ENCODE data around the gene DYNLL2. TPM values are rescaled to one million over a fixed set of nuclear protein-coding genes. Genes with fewer than 3 reads are reported as not detected.
"Not testable (repeated sequence)": the region's sequence is repeated elsewhere in the genome, so short reads cannot be mapped to it uniquely, and the experiment has no call there.

The DYNLL2 gene
- total RNA-seq, 1 donor from 2014 or later = 31.0 TPM

DNA sequence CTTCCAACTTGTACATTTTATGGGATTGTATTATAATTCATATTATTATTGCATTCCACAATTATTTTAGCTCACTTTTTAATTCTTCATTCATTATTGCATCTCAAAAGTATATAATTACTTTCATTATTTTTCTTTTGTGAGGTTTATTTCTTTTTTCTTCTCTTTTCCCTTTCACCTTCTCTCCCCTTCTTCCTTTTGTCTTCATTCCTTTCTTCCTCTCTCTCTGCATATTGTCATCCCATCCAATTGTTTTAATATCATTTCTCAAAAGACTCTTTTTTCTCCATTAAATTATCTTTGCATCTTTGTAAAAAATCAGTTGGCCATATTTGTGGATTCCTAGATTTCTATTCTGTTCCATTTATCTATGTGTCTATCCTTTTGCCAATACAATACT lies 17.3 kb downstream of the DYNLL2 start:
- intact Hi-C loops (cut with micrococcal nuclease) = no loop called here

DNA sequence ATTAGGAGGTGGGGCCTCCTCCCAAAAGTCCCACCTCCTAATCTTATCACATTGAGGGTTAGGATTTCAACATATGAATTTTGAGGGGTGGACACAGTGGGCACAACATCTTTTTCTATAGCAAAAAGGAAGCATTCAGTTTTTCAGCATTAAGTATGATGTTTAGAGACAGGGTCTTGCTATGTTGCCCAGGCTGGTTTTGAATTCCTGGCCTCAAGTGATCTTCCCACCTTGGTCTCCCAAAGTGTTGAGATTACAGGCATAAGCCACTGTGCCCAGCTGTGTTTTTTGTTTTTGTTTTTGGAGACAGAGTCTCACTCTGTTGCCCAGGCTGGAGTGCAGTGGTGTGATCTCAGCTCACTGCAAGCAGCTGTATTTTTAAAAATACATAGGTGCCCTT lies 18.7 kb downstream of the DYNLL2 start:
- intact Hi-C loops (cut with micrococcal nuclease) = not testable (repeated sequence)

DNA sequence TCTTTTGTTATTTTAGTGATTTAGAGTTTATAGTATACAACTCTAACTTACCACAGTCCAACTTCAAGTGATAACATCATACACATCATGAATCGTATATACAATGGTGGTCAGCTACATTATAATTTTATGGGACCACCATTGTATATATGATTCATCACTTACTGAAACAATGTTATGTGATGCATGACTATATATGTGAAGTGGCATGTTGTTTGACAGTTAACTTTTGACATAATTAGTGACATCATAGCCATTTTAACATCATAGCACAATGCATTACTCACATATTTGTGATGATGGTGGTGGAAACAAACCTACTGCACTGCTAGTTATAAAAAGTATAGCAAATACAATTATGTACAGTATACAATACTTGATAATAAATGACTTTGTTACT lies 21.9 kb downstream of the DYNLL2 start:
- intact Hi-C loops (cut with micrococcal nuclease) = no loop called here

DNA sequence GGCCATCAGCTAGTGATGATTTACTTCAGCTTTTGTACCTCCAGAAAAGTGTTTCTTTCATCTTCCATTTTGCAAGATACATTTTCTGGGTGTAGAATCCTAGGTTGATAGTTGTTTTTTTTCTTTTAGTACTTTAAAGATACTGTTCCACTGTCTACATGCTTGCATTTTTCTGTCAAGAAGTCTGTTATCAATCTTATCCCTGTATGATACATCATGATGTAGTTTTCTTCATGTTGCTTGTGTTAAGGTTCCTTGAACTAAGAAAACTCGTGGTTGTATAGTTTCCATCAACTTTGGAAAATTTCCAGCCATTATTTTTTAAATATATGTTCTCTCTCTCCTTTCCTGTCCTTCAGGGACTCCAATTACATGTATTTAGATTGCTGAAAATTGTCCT lies 24.1 kb downstream of the DYNLL2 start:
- intact Hi-C loops (cut with micrococcal nuclease) = no loop called here

DNA sequence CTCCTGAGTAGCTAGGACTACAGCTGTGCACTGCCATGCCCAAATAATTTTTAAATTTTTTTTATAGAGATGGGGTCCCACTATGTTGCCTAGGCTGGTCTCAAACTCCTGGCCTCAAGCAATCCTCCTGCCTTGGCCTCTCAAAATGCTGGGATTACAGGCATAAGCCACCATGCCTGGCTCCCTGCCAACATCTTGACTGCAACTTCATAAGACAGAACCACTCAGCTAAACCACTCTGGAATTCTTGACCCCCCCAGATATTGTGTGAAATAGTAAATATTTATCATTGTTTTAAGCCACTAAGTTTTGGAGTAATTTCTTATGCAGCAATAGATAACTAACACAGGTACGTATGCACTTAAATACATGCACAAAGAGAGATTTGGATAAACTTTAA lies 26.0 kb downstream of the DYNLL2 start:
- intact Hi-C loops (cut with micrococcal nuclease) = no loop called here

DNA sequence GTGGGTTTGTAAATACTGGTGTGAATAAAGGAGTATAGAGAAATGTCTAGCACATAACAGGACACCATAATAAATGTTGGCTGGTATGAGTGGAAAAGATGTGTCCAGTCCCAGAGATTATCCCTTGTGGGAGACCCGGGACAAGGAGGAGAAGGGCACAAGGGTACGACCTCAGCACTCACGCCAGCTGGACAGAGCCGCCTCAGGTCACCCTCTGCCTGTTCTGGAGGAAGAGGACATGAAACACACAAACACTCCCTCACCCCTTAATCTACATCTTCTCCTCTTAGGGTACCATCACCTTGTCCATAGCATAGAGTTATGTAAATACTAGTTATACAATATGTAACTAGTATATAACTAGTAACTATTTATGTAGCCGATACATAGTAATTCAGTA lies 26.8 kb downstream of the DYNLL2 start:
- intact Hi-C loops (cut with micrococcal nuclease) = loop anchor here (5.0 kb wide), 1 partner anchor 978 kb away; no protein-coding TSS in a partner anchor

DNA sequence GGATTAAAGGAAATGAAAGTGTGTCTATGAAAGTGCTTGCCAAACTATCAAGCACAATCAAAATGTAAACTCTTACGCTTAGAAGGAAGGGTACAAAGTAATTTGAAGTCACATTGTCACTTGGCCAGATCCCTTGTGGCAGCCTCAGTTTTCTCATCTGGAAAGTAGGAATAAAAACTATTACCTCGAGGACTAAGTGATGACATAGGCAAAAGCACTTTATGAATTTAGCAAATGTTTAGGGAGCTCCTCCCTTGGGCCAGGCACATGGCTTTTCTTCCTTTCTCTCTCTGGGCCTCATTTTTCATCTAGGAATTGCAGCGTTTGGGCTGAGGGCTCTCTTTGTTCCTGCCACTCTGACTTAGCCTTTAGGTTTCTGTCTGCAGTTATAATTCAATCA lies 28.5 kb downstream of the DYNLL2 start:
- intact Hi-C loops (cut with micrococcal nuclease) = loop anchor here (2.0 to 5.0 kb wide), 3 partner anchors 61 to 979 kb away; partner anchors contain the start of gene MRPS23

DNA sequence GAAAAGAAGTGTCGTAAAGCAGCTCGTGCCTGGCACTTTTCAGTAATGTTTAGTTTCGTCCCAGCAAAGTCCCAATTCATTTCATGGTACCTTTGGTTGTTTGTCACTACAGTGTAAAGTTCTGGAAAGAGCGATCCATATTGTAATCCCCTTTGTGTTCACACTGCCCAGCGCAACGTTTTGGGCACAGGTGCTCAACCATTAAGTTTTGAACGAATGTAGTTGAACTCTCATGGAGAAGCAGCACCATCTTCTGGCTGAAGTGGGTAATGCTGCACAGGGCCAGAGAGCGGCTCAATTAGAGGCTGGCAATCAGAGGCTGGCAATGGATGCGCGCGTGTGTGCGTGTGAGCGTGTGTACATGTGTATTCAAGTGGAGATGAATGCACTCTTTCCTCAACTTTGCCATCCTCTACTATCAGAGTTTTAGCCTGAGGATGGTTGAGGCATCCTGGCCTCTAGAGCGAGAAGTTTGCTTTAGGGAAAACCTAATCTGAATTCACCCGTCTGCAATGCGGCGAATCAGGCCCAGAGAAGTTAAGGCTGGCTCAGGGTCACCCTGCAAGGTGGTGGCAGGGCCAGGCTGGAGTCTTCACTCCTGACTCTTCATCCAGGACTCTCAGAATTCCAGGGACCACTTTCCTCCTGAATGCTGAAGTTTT lies 29.9 kb downstream of the DYNLL2 start:
- intact Hi-C loops (cut with micrococcal nuclease) = loop anchor here (1.0 to 5.0 kb wide), 10 partner anchors 29 to 981 kb away; partner anchors contain the start of genes MRPS23, SRSF1 and VEZF1

DNA sequence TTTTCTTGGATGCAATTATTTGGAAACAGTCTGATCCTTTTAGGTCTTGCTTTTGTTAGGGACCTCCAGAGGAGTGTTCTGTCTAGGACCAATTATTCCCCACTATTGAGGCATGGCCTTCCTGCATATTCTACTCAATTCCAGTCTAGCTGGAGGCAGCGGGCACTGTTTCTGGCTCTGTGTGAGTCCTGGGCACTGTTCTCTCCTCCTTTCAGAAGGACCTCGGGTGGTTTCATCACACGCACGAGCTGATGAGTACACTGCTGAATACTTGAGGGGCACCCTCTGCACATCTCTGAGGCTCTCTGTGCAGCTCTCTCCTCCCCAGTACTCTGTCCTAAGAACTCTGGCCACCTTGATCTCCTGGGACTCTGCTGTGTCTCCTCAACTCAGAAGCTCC lies 30.7 kb downstream of the DYNLL2 start:
- intact Hi-C loops (cut with micrococcal nuclease) = loop anchor here (1.0 to 5.0 kb wide), 10 partner anchors 30 to 982 kb away; partner anchors contain the start of genes MRPS23, SRSF1 and VEZF1

DNA sequence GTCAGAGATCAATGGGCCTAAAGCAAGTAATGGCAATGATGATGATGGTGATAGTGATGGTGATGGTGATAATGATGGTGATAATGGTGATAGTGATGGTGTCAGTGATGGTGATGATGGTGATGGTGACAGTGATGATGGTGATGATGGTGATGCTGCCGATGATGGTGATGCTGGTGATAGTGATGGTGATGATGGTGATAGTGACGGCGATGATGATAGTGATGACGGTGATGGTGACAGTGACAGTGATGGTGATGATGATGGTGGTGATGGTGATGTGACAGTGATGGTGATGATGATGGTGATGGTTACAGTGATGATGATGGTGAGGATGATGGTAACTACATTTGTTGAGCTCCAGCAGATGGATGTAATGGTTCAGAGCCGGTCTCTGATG lies 34.2 kb downstream of the DYNLL2 start:
- intact Hi-C loops (cut with micrococcal nuclease) = no loop called here

DNA sequence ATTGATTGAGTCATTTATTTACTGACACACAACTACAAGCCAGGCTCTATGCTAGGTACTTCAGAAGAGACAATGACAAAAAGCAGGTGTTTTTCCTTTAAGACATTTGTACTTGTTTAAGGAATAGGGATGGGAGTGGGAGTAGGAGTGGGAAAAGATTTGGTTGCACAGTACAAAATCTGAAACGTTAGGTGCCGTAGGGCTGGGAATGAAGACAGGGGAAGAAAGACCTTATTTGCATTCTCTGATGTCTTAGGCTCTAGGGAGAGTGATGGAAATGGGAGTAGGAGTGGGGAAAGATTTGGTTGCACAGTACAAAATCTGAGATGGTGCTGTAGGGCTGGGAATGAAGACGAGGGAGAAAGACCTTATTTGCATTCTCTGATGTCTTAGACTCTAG lies 36.3 kb downstream of the DYNLL2 start:
- intact Hi-C loops (cut with micrococcal nuclease) = no loop called here

DNA sequence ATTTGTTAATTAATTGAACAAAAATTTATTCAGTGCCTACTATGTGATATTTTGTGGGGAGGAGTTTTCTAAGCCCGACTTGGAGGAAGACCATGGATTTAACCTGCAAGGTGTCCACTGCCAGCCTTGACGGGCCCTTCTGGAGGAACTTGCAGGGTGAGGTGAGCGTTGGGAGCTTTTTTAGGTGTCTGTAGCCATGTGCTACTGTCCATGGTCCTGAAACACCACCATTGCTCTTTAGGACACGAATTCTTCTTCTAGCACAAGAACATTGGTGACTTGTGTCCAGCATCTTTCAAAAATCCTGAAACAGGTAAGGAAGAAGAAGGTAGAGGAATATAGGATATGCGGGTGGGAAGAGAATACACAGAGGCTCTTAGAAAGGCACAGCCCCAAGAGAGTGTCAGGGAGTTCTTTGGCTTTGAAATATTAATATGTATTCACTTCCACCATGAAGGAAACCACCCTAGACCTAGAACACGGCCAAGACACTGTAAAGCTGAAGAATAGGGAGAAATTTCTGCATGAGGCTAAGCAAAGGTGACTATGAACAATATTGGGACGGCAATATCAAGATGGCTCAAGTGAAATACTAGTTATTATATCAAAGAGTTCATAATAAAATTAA lies 37.1 kb downstream of the DYNLL2 start:
- intact Hi-C loops (cut with micrococcal nuclease) = loop anchor here (5.0 kb wide), 1 partner anchor 1288 kb away; the partner anchor contains the start of genes C17orf67 and DGKE

DNA sequence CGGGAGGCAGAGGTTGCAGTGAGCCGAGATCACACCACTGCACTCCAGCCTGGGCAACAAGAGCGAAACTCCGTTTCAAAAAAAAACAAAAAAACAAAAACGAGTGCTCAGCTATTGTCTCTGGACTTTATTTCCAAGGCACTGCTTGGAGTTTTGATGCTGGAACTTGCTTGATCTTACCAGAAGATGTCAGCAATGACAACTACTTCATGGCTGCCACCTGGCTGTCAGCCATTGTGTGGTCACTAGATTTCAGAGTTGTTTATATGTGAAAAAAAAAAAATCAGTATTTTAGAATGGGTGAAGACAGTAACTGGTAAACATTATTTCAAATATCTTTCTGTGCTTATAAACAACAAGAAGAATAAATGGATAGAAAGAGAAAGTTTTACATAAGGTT lies 38.7 kb downstream of the DYNLL2 start:
- intact Hi-C loops (cut with micrococcal nuclease) = loop anchor here (1.0 to 5.0 kb wide), 5 partner anchors 37 to 1290 kb away; partner anchors contain the start of genes C17orf67 and DGKE

DNA sequence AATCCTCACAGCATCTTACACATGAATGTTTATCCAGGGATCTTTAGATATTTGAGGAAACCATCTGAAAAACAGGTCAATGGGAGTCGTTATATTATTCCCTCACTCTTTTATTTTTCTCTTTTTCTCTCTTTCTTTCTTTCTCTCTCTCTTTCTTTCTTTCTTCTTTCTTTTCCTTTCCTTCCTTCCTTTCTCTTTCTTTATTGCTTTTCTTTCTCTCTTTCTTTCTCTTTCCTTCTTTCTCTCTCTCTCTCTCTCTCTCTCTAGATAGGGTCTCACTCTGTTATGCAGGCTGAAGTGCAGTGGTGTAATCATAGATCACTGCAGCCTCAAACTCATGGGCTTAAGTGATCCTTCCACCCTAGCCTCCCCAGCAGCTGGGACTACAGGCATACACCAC lies 44.6 kb downstream of the DYNLL2 start:
- intact Hi-C loops (cut with micrococcal nuclease) = no loop called here

DNA sequence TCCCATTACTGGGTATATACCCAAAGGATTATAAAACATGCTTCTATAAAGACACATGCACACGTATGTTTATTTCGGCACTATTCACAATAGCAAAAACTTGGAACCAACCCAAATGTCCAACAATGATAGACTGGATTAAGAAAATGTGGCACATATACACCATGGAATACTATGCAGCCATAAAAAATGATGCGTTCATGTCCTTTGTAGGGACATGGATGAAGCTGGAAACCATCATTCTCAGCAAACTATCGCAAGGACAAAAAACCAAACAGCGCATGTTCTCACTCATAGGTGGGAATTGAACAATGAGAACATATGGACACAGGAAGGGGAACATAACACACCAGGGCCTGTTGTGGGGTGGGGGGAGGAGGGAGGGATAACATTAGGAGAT lies 49.5 kb downstream of the DYNLL2 start:
- intact Hi-C loops (cut with micrococcal nuclease) = not testable (repeated sequence)

DNA sequence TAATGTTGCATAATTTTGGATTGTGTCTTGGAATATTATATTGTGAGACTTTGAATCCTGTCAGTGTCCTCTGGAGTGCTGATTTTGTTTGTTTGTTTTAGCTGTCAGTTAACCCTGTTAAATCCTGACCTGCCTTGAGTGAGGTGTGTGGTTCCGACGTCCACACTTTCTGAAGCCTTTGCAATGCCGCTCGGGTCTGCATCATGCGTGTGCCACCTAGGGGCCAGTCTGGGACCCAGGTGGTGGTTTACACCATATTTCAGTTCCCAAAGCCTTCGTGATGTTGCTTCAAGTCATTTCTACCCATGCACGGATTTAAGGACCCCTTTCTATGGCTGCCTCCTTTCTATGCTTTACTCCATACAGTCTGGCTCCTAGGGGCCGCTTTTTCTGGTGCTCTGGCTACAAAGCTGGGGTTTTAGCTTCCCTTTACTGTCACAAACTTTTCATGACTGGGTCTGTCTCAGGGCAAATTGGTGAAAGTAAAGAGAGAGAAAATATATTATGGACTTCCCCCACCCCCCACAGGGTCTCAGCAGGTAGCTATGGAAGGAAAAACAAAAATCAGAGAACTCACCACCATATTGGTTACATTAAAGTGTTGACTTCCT lies 53.6 kb downstream of the DYNLL2 start:
- intact Hi-C loops (cut with micrococcal nuclease) = no loop called here

DNA sequence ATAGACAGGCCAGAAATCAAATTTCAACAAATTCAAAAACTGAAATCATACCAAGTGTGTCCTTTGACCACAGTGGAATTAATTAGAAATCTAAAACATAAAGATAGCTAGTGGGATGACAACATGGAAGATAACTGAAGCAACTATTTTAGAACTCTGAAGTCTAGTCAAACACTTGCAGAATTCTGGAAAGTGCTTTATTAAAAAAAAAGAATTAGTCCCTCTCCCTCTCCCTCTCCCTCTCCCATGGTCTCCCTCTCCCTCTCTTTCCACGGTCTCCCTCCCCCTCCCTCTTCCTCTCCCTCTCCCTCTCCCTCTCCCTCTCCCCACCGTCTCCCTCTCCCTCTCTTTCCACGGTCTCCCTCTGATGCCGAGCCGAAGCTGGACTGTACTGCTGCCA lies 58.3 kb downstream of the DYNLL2 start:
- intact Hi-C loops (cut with micrococcal nuclease) = no loop called here

DNA sequence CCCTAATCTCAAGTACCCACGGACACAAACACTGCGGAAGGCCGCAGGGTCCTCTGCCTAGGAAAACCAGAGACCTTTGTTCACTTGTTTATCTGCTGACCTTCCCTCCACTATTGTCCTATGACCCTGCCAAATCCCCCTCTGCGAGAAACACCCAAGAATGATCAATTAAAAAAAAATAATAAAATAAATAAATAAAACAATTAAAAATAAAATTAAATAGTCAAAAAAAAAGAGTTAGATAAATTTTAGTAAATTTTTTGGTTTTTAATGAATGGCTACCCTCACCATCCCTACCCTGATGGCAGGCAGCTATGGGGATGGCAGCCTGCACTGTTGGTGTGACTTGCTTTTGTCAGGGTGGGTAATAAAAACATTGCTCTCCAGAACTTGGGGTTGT lies 60.1 kb downstream of the DYNLL2 start:
- intact Hi-C loops (cut with micrococcal nuclease) = not testable (repeated sequence)

DNA sequence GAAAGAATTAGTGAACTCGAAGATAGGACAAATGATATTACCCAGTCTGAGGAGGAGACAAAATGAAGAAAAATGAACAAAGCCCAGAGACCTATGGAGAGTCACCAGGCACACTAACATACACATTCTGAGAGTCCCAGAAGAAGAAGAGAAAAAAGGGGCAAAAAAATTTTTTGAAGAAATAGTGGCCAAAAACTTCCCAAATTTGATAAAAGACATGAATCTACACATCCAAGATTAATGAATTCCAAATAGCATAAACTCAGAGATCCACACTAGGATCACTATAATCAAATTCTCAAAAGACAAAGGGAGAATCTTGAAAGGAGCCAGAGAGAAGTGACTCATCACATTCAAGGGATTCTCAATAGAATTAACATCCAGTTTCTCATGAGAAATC lies 61.6 kb downstream of the DYNLL2 start:
- intact Hi-C loops (cut with micrococcal nuclease) = no loop called here

Data from T-helper 1 cell treated with Interleukin-12 subunit alpha and Interleukin-12 subunit beta and Interleukin-4 antibody, amounts not matched to agents 30 ng/mL and 1 ng/mL, for 36 hours (primary cell).